Measurements from ENCODE around the gene NUDT1.

The NUDT1 gene

DNA sequence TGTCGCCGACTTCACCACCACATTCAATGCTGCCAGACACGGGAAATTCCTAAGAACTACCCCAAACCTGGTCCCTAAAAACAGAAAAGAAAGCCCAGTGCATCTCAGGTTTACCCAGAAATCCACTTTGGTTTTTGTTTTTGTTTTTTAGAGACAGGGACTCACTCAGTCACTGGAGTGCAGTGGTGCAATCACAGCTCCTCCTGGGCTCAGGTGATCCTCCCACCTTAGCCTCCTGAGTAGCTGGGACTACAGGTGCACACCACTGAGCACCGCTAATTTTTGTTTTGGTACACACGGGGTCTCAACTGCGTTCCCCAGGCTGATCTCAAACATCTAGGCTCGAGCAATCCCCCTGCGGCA, 32.1 kb upstream of the NUDT1 start:
- H3F3A ChIP-seq (ENCODE audit: insufficient read depth), result no peaks in the 10 kb centered on the region
- H3K9me2 ChIP-seq (replicated peaks; ENCODE audit: insufficient read depth, low read length), result no peaks in the 10 kb centered on the region
- H3K4me2 ChIP-seq (ENCODE audit: low read depth, low read length, poor library complexity, severe bottlenecking), result no peak overlapping the region
- H3K9me3 ChIP-seq (ENCODE audit: insufficient read depth, low read length), result no peaks in the 10 kb centered on the region
- no peak overlapping the region for H3K4me3 ChIP-seq (ENCODE audit: insufficient read depth, low read length, poor library complexity, severe bottlenecking)
- 0 out of 2 replicates have a peak, but pooled peaks cover 4% of the 10 kb centered on the region for H3K36me3 ChIP-seq (ENCODE audit: low read length)
- no peak overlapping the region for H3K27ac ChIP-seq (ENCODE audit: low read depth, low read length)
- no peaks in the 10 kb centered on the region for H3K79me2 ChIP-seq (ENCODE audit: insufficient read depth, low read length)
- no peaks in the 10 kb centered on the region for H4K20me1 ChIP-seq (ENCODE audit: low read depth, low read length)
- no peak overlapping the region for H2AFZ ChIP-seq (ENCODE audit: low read depth, low read length, severe bottlenecking)
- H3K27me3 ChIP-seq (ENCODE audit: low read length), result no peaks in the 10 kb centered on the region
- H3K9ac ChIP-seq (ENCODE audit: low read length), result no peak overlapping the region
- no peak for TF ChIP-seq EZH2phosphoT487 (conservative IDR thresholded peaks at IDR 0.05; ENCODE audit: low read length)
- TF ChIP-seq, protein P1, sequence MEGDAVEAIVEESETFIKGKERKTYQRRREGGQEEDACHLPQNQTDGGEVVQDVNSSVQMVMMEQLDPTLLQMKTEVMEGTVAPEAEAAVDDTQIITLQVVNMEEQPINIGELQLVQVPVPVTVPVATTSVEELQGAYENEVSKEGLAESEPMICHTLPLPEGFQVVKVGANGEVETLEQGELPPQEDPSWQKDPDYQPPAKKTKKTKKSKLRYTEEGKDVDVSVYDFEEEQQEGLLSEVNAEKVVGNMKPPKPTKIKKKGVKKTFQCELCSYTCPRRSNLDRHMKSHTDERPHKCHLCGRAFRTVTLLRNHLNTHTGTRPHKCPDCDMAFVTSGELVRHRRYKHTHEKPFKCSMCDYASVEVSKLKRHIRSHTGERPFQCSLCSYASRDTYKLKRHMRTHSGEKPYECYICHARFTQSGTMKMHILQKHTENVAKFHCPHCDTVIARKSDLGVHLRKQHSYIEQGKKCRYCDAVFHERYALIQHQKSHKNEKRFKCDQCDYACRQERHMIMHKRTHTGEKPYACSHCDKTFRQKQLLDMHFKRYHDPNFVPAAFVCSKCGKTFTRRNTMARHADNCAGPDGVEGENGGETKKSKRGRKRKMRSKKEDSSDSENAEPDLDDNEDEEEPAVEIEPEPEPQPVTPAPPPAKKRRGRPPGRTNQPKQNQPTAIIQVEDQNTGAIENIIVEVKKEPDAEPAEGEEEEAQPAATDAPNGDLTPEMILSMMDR (IDR thresholded peaks at IDR 0.05; ENCODE audit: insufficient read depth, low read length, poor library complexity, severe bottlenecking), result no peak

DNA sequence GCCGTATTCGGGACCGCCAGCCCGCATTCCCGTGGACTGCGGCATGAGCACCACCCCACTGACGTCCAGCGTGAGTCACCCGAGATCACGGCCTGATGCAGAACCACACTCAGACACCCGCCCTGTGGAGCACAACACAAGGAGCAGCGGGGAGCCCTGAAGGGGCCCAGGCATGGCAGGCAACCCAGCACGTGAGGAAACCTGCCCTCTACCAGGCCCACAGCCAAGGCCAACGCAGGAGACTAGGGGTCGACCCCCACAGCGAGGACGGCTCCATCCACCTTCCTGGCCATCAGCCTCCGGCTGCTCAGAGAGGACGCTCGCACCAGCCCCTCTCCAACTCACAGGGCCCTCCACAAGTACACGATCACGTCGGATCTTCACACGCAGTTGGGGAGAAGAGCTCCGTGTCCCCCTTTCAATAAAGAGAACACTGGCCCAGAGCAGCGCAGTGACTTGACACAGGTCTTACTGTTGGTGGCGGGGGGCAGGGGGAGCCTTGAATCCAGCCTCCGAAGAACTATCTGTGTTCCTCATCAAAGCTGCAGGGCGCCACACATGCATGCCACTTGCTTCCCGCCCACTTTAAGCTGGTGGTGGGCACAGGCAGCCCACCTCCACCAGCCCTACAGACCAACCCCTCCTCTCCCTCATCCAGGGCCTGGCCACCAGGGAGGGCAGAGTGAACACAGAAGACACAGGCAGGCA, 31.3 kb upstream of the NUDT1 start:
- H3K9ac ChIP-seq (ENCODE audit: low read length), result no peak overlapping the region
- H4K20me1 ChIP-seq (ENCODE audit: low read depth, low read length), result no peaks in the 10 kb centered on the region
- no peaks in the 10 kb centered on the region for H3K9me3 ChIP-seq (ENCODE audit: insufficient read depth, low read length)
- 0 out of 2 replicates have a peak, but pooled peaks cover 4% of the 10 kb centered on the region for H3K36me3 ChIP-seq (ENCODE audit: low read length)
- no peaks in the 10 kb centered on the region for H3K27me3 ChIP-seq (ENCODE audit: low read length)
- H3K79me2 ChIP-seq (ENCODE audit: insufficient read depth, low read length), result no peaks in the 10 kb centered on the region
- TF ChIP-seq, protein P1 (IDR thresholded peaks at IDR 0.05; ENCODE audit: insufficient read depth, low read length, poor library complexity, severe bottlenecking), result no peak
- TF ChIP-seq EZH2phosphoT487 (conservative IDR thresholded peaks at IDR 0.05; ENCODE audit: low read length), result no peak
- no peak overlapping the region for H3K4me3 ChIP-seq (ENCODE audit: insufficient read depth, low read length, poor library complexity, severe bottlenecking)
- no peaks in the 10 kb centered on the region for H3F3A ChIP-seq (ENCODE audit: insufficient read depth)
- H2AFZ ChIP-seq (ENCODE audit: low read depth, low read length, severe bottlenecking), result no peak overlapping the region
- no peaks in the 10 kb centered on the region for H3K9me2 ChIP-seq (replicated peaks; ENCODE audit: insufficient read depth, low read length)
- no peak overlapping the region for H3K27ac ChIP-seq (ENCODE audit: low read depth, low read length)
- no peak overlapping the region for H3K4me2 ChIP-seq (ENCODE audit: low read depth, low read length, poor library complexity, severe bottlenecking)

GRCh38 chr7:2211259-2211880, 30.7 kb upstream of the NUDT1 start:
- TF ChIP-seq, protein P1 (IDR thresholded peaks at IDR 0.05; ENCODE audit: insufficient read depth, low read length, poor library complexity, severe bottlenecking), result no peak
- TF ChIP-seq EZH2phosphoT487 (conservative IDR thresholded peaks at IDR 0.05; ENCODE audit: low read length), result no peak
- H3K27ac ChIP-seq (ENCODE audit: low read depth, low read length), result no peak overlapping the region
- H3K27me3 ChIP-seq (ENCODE audit: low read length), result no peaks in the 10 kb centered on the region
- no peaks in the 10 kb centered on the region for H3K9me2 ChIP-seq (replicated peaks; ENCODE audit: insufficient read depth, low read length)
- peaks cover 4% of the 10 kb centered on the region; the same call in 1 of the 2 replicates for H3K36me3 ChIP-seq (ENCODE audit: low read length)
- H2AFZ ChIP-seq (ENCODE audit: low read depth, low read length, severe bottlenecking), result no peak overlapping the region
- H4K20me1 ChIP-seq (ENCODE audit: low read depth, low read length), result no peaks in the 10 kb centered on the region
- H3K79me2 ChIP-seq (ENCODE audit: insufficient read depth, low read length), result no peaks in the 10 kb centered on the region
- no peak overlapping the region for H3K4me2 ChIP-seq (ENCODE audit: low read depth, low read length, poor library complexity, severe bottlenecking)
- H3K4me3 ChIP-seq (ENCODE audit: insufficient read depth, low read length, poor library complexity, severe bottlenecking), result no peak overlapping the region
- no peaks in the 10 kb centered on the region for H3K9me3 ChIP-seq (ENCODE audit: insufficient read depth, low read length)
- H3K9ac ChIP-seq (ENCODE audit: low read length), result no peak overlapping the region
- H3F3A ChIP-seq (ENCODE audit: insufficient read depth), result no peaks in the 10 kb centered on the region

All from SU-DHL-6 (cell line).